Measurements from ENCODE around the gene TAS2R14.

DNA sequence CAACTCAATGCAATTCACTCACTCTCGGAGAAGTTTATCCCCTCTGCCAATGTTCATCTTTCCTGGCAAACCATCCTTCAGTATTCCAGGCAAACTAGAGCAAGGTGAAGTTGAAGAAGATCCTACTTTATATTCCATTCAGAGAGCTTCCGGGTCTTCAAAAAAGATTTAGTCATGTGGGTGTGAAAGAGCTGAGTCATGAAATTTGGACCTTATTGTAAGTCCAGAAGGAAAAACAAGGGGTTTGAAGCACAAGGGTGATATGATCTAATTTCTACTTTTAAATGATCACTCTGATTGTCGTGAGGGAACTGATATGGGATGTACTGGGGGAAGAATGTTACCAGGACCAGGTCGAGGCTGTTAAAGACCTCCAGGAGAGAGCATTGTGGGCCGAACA is 12.8 kb downstream of the TAS2R14 start:
- TF ChIP-seq POLR2A (IDR thresholded peaks at IDR 0.05; ENCODE audit: low read depth, low read length) (no peak), EZH2 (IDR thresholded peaks at IDR 0.05; ENCODE audit: borderline replicate concordance, low read depth, low read length, severe bottlenecking) (no peak), CTCF (IDR thresholded peaks at IDR 0.05; ENCODE audit: extremely low read depth in 1 of 2, insufficient read depth in 1 of 2, low read depth in 1 of 2, low read length in 2 of 2) (no peak), MAX (IDR thresholded peaks at IDR 0.05; ENCODE audit: insufficient read depth, insufficient read length) (no peak), MYC (IDR thresholded peaks at IDR 0.05; ENCODE audit: low read depth, low read length) (no peak)
